C1 segment of cervical spinal cord (tissue), 14 donors: ENCODE data around the gene CYP24A1.

ENCODE experiments used
- DNase-seq, 14 donors: peaks; one replicate each; lab custom pipeline; 2025; lab: John Stamatoyannopoulos, UW

Gene CYP24A1

GRCh38 chr20:54173653-54174456, at the start of gene CYP24A1:
Gene CYP24A1 (minus strand): TSS chr20:54173986. CDS start chr20:54173579, 407 bp downstream.
- DNase-seq = no peak

GRCh38 chr20:54223285-54223684, 49.5 kb upstream of the CYP24A1 start:
- no peak for DNase-seq

- DNase-seq = no peak
Observed at GRCh38 chr20:54221996-54222890, 48.5 kb upstream of the CYP24A1 start.

GRCh38 chr20:54221353-54221752, 47.6 kb upstream of the CYP24A1 start:
- DNase-seq = no peak

- no peak for DNase-seq
Observed at GRCh38 chr20:54220722-54221121, 46.9 kb upstream of the CYP24A1 start.

- DNase-seq = no peak
Observed at GRCh38 chr20:54219751-54220426, 46.1 kb upstream of the CYP24A1 start.

- no peak for DNase-seq
Observed at GRCh38 chr20:54218470-54218869, 44.7 kb upstream of the CYP24A1 start.

GRCh38 chr20:54217762-54218161, 44.0 kb upstream of the CYP24A1 start:
- no peak for DNase-seq

GRCh38 chr20:54215157-54215789, 41.5 kb upstream of the CYP24A1 start:
- DNase-seq = no peak

- no peak for DNase-seq
Observed at GRCh38 chr20:54214566-54214965, 40.8 kb upstream of the CYP24A1 start.

- no peak for DNase-seq
Observed at GRCh38 chr20:54212871-54213270, 39.1 kb upstream of the CYP24A1 start.

GRCh38 chr20:54212226-54212625, 38.4 kb upstream of the CYP24A1 start:
- no peak for DNase-seq

GRCh38 chr20:54209216-54209813, 35.5 kb upstream of the CYP24A1 start:
- DNase-seq = no peak

- DNase-seq = peak in 2 of 14 donors; percentile 56 to 60
Observed at GRCh38 chr20:54208548-54209176, 34.9 kb upstream of the CYP24A1 start.

GRCh38 chr20:54207743-54208547, 34.2 kb upstream of the CYP24A1 start, which contains the start of gene PFDN4:
Gene PFDN4 (plus strand): TSS chr20:54208087. CDS start chr20:54208101, 14 bp downstream.
- peak in 13 of 14 donors; percentile 63 to 99 (median 90) for DNase-seq

GRCh38 chr20:54207053-54207742, 33.4 kb upstream of the CYP24A1 start:
- no peak for DNase-seq

GRCh38 chr20:54205450-54205849, 31.7 kb upstream of the CYP24A1 start:
- DNase-seq = no peak

GRCh38 chr20:54204481-54204880, 30.7 kb upstream of the CYP24A1 start:
- no peak for DNase-seq

- DNase-seq = no peak
Observed at GRCh38 chr20:54204063-54204462, 30.3 kb upstream of the CYP24A1 start.
